Measurements from ENCODE around the gene SNAPC4.

The SNAPC4 gene

DNA sequence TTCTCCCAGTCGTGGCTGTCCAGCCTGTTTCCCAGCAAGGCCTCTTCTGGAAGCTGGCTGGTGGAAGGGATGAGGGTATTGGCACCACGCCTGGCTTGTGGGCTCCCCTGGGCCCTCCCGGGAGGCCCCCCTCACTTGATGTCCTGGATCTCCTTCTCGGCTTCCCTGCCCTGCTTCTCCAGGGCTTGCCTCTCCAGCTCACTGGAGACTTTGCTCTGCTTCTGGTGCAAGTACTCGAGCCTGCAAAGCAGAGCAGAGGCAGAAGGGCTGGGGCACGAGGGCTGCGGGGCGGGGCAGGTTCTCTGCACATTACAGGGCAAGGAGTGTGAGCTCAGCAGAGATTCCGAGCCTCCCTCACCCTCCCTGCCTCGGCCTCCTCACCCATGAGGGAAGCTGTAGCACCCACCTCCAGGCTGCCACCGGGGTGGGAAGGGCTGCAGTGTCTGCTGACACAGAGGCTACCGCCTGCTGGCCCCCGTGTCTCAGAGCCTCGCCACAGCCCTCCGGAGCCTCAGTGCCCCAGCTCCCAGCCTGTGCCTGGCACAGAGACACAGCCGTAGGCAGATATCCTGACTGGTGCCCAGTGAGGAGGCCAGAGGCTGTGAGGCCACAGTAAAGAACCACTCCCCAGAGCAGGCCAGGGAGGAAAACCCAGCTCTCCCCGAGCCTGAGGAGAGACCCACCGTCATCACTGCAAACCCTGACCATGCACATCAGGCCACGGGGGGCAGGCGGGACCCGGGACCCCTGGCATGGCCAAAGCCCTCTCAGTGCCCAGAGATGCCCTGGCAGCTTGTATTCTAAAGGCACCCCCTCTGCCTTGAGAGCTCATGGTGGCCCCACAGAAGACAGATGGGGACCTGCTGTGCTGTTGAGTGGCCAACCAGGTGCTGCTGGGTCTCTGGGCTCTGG is 7.2 kb downstream of the SNAPC4 start:
- Histone ChIP-seq H3K36me3 (ENCODE audit: low read depth) (peaks cover 88% of the 10 kb centered on the region), H3K4me1 (ENCODE audit: insufficient read depth, poor library complexity, severe bottlenecking) (no peaks in the 10 kb centered on the region), H3K27me3 (ENCODE audit: insufficient read depth, poor library complexity, severe bottlenecking) (no peaks in the 10 kb centered on the region), H3K9me3 (ENCODE audit: severe bottlenecking) (no peaks in the 10 kb centered on the region), H3K4me3 (ENCODE audit: severe bottlenecking) (no peak overlapping the region), H3K27ac (ENCODE audit: poor library complexity, severe bottlenecking) (no peak overlapping the region)
- DNase-seq (ENCODE audit: low spot score) = no peak
- no peak for ATAC-seq (ENCODE audit: low read depth)
- TF ChIP-seq CTCF (IDR thresholded peaks at IDR 0.05; ENCODE audit: poor library complexity, severe bottlenecking) = no peak

DNA sequence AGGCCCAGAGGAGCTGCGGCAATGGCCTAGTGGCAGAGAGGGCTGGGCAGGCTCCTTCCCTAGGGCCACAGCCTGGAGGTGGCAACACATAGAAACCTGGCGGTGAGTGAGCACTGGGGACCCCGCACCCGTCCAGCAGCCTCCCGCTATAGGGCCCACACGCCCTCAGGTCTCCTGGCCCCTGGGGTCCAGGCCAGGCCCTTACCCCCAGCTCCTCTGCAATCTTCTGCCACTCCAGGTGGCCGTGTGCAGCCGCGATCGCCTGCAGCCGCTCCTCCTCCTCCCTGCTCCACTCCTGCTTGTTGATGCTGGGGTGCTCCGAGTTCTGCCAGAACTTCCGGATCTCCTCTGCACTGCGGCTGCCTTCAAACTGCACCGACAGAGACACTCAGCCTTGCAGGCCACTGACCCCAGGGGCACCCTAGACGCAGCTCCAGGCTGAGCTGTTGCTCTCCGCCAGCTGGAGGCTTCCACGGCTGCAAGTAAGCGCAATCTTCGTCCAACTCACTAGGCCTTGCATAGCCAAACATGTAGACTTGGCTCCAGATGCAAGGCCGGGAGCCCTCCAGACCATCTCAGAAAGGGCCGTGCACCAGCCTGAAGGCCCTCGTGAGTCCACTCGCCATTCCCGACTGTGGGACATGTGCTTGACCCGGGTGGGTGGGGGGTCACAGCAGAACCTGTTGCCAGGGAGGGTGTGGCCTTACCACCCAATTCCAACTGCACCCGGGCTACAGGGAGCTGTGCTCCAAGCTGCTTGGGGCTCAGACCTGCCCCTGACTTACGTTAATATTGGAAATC is 8.0 kb downstream of the SNAPC4 start:
- Histone ChIP-seq H3K4me1 (ENCODE audit: insufficient read depth, poor library complexity, severe bottlenecking) (no peaks in the 10 kb centered on the region), H3K4me3 (ENCODE audit: severe bottlenecking) (no peak overlapping the region), H3K27ac (ENCODE audit: poor library complexity, severe bottlenecking) (no peak overlapping the region), H3K36me3 (ENCODE audit: low read depth) (peaks cover 92% of the 10 kb centered on the region), H3K27me3 (ENCODE audit: insufficient read depth, poor library complexity, severe bottlenecking) (no peaks in the 10 kb centered on the region), H3K9me3 (ENCODE audit: severe bottlenecking) (no peaks in the 10 kb centered on the region)
- no peak for TF ChIP-seq CTCF (IDR thresholded peaks at IDR 0.05; ENCODE audit: poor library complexity, severe bottlenecking)
- no peak for ATAC-seq (ENCODE audit: low read depth)
- DNase-seq (ENCODE audit: low spot score) = no peak

- no peaks in the 10 kb centered on the region for H3K27me3 ChIP-seq (ENCODE audit: insufficient read depth, poor library complexity, severe bottlenecking)
- DNase-seq (ENCODE audit: low spot score) = no peak
- no peaks in the 10 kb centered on the region for H3K9me3 ChIP-seq (ENCODE audit: severe bottlenecking)
- H3K36me3 ChIP-seq (ENCODE audit: low read depth) = peaks cover 87% of the 10 kb centered on the region
- ATAC-seq (ENCODE audit: low read depth) = no peak
- no peaks in the 10 kb centered on the region for H3K4me1 ChIP-seq (ENCODE audit: insufficient read depth, poor library complexity, severe bottlenecking)
- no peak overlapping the region for H3K4me3 ChIP-seq (ENCODE audit: severe bottlenecking)
- no peak overlapping the region for H3K27ac ChIP-seq (ENCODE audit: poor library complexity, severe bottlenecking)
- no peak for TF ChIP-seq CTCF (IDR thresholded peaks at IDR 0.05; ENCODE audit: poor library complexity, severe bottlenecking)
Measured at GRCh38 chr9:136389396-136389795, 10.6 kb downstream of the SNAPC4 start.

DNA sequence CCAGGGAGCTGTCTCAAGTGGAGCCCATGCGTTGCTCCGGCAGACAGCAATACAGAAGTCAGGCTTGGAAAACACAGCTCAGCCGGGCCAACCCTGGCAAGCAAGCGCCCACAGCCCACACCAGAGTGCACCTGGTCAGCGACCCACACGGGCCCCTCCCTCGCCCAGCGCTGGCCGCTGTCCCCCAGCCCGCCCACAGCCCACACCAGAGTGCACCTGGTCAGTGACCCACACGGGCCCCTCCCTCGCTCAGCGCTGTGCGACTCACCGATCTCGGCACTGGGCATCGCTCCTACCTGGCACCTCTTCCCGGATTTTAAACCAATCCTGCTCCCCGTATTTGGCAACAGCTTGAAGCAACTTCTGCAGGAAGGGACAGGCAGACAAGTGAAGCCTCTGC is 12.8 kb downstream of the SNAPC4 start:
- Histone ChIP-seq H3K9me3 (ENCODE audit: severe bottlenecking) (no peaks in the 10 kb centered on the region), H3K4me1 (ENCODE audit: insufficient read depth, poor library complexity, severe bottlenecking) (no peaks in the 10 kb centered on the region), H3K4me3 (ENCODE audit: severe bottlenecking) (no peak overlapping the region), H3K27me3 (ENCODE audit: insufficient read depth, poor library complexity, severe bottlenecking) (no peaks in the 10 kb centered on the region), H3K27ac (ENCODE audit: poor library complexity, severe bottlenecking) (no peak overlapping the region), H3K36me3 (ENCODE audit: low read depth) (peaks cover 69% of the 10 kb centered on the region)
- TF ChIP-seq CTCF (IDR thresholded peaks at IDR 0.05; ENCODE audit: poor library complexity, severe bottlenecking) = no peak
- no peak for ATAC-seq (ENCODE audit: low read depth)
- DNase-seq (ENCODE audit: low spot score) = no peak

Measured in RWPE2 (cell line).